GM12878 (cell line): ENCODE results near the gene CELF2. TPM values are rescaled to one million over a fixed set of nuclear protein-coding genes. Genes with fewer than 3 reads are reported as not detected.
A peak's percentile ranks its signal among the peaks of the same experiment; 100 is the strongest.

Source experiments
- BCL3 ChIP-seq: IDR thresholded peaks from 2 replicates; pipeline ENCODE4 v1.6.1; 2011; ENCODE audit warnings: borderline replicate concordance, low read depth, mild to moderate bottlenecking, moderate library complexity, low read length; ENCODE audit not compliant: insufficient read depth, poor library complexity, severe bottlenecking
- CBX5 ChIP-seq: sonication (generic); IDR thresholded peaks from 2 replicates; pipeline ENCODE4 v1.6.1; 2016; ENCODE audit warnings: low read depth, moderate library complexity, mild to moderate bottlenecking, inconsistent platforms
- CTCF ChIP-seq, 3 experiments: IDR thresholded peaks in 2 of 3; conservative IDR thresholded peaks in 1 of 3; 2 replicates each; pipeline ENCODE4 v1.5.1; 2011; ENCODE audit warnings: low read depth in 3 of 3, low read length in 3 of 3, mild to moderate bottlenecking in 3 of 3, control low read depth in 2 of 3, moderate library complexity in 2 of 3, inconsistent platforms in 1 of 3, mixed read lengths in 1 of 3; ENCODE audit not compliant: control insufficient read depth in 2 of 3, insufficient read depth in 1 of 3; ENCODE audit errors: extremely low read depth in 1 of 3
- CUX1 ChIP-seq: IDR thresholded peaks from 2 replicates; pipeline ENCODE4 v1.6.1; 2012; ENCODE audit warnings: improper control_type of control experiment, low read depth, low read length; ENCODE audit not compliant: insufficient replicate concordance
- FOXK2 ChIP-seq: fragments of 450-650 bp; IDR thresholded peaks from 2 replicates; pipeline ENCODE4 v1.6.1; 2017; ENCODE audit warnings: mild to moderate bottlenecking, moderate library complexity
- FOXM1 ChIP-seq: IDR thresholded peaks from 2 replicates; pipeline ENCODE4 v1.6.1; 2012; ENCODE audit warnings: low read depth, mild to moderate bottlenecking, inconsistent platforms, low read length, moderate library complexity
- HSF1 ChIP-seq: fragments of 150-350 bp; IDR thresholded peaks from 2 replicates; pipeline ENCODE4 v1.6.1; 2014; ENCODE audit warnings: mild to moderate bottlenecking, low read depth, low read length
- IRF3 ChIP-seq: fragments of 450-650 bp; IDR thresholded peaks from 2 replicates; pipeline ENCODE4 v1.6.1; 2014; ENCODE audit warnings: mild to moderate bottlenecking
- IRF5 ChIP-seq: fragments of 450-650 bp; IDR thresholded peaks from 2 replicates; pipeline ENCODE4 v1.6.1; 2017; ENCODE audit warnings: borderline replicate concordance
- PBX3 ChIP-seq: IDR thresholded peaks from 2 replicates; pipeline ENCODE4 v1.6.1; 2011; ENCODE audit warnings: mild to moderate bottlenecking, low read depth, low read length, moderate library complexity; ENCODE audit not compliant: insufficient replicate concordance
- TAF1 ChIP-seq: IDR thresholded peaks from 2 replicates; pipeline ENCODE4 v1.6.1; 2011; ENCODE audit warnings: mild to moderate bottlenecking, low read depth, low read length, borderline replicate concordance
- TCF3 ChIP-seq: IDR thresholded peaks from 2 replicates; pipeline ENCODE4 v1.6.1; 2012; ENCODE audit warnings: low read depth, mild to moderate bottlenecking, low read length, borderline replicate concordance; ENCODE audit not compliant: insufficient read depth
- USF1 ChIP-seq: IDR thresholded peaks from 2 replicates; pipeline ENCODE4 v1.6.1; 2011; ENCODE audit warnings: borderline replicate concordance, low read depth, mild to moderate bottlenecking, moderate library complexity, mixed read lengths, low read length; ENCODE audit not compliant: insufficient read depth; ENCODE audit errors: extremely low read length
- polyA plus RNA-seq, 11 experiments: library from polyadenylated mRNA; depleted of rRNA in 4 of 11; unstranded in 6 of 11; stranded (reverse) in 5 of 11; fragments of >200 nt; fragmentation: Nextera tagmentation in 4 of 11; fragmentation: Illumina TruSeq in 1 of 11; extraction: Ambion mirVana in 4 of 11; extraction: Trizol in 1 of 11; gene quantifications; 1 replicate in 1 of 11; 2 replicates in 10 of 11; pipeline versions ENCODE4 v1.2.1 to v1.2.3, GENCODE V29; 2011 to 2016; ENCODE audit warnings: inconsistent platforms in 2 of 11, missing spikeins in 2 of 11, low read depth in 1 of 11
- total RNA-seq, 4 experiments: library from RNA; depleted of rRNA in 3 of 4; stranded (reverse); fragments of >200 nt in 3 of 4; fragmentation: Illumina TruSeq in 1 of 4; extraction: Trizol in 1 of 4; gene quantifications; 2 replicates each; pipeline versions ENCODE4 v1.2.1 to v1.2.3, GENCODE V29; 2013 to 2021

CELF2 gene
- total and polyA plus RNA-seq, 10 of the 15 experiments (the other 5 are each of a cell fraction or from before 2014, with no cell fraction given) = 20.8 to 129 (median 86.3) TPM

GRCh38 chr10:11209830-11210181, 192.1 kb downstream of the CELF2 start (continued):
- TF ChIP-seq CTCF (IDR thresholded peaks at IDR 0.05 in 2 of 3, conservative IDR thresholded peaks at IDR 0.05 in 1 of 3; ENCODE audit: control insufficient read depth in 2 of 3, extremely low read depth in 1 of 3, insufficient read depth in 1 of 3, low read depth in 3 of 3, low read length in 3 of 3) (no peak), CUX1 (no peak), IRF3 (no peak), TCF3 (no peak), IRF5 (no peak), USF1 (no peak), CBX5 (no peak), BCL3 (no peak), PBX3 (no peak), HSF1 (no peak), TAF1 (no peak), FOXM1 (0 out of 2 replicates have a peak, but pooled peaks have one; percentile 13), FOXK2 (no peak)
